ENCODE measurements around the gene TEKT2. TPM values are rescaled to one million over a fixed set of nuclear protein-coding genes. Genes with fewer than 3 reads are reported as not detected.

Gene TEKT2
- total RNA-seq, 4 donors from 2014 or later = 0.90 TPM; not detected in 3

DNA sequence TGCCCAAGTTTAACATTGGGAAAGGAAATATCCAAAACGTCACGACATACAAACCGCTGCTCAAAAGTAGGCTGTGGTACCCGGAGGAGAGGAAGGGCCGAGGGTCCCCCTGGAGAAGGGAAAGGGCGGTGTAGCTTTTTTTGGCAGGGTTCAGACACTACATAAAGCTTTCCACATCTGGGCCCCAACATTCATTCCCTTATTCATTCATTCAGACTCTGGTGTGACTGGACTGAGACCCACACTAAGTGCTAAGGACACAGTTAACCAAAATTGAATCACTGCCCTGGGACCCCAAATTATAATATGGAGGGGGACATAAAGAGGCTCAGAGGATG is 51.4 kb downstream of the TEKT2 start:
- WGBS, 2 donors = 17 to 25% methylated on average over 6 of the region's 6 CpGs
- TF ChIP-seq POLR2A (IDR thresholded peaks at IDR 0.05) (no peak), EP300 (IDR thresholded peaks at IDR 0.05) (no peak)
- TF ChIP-seq, protein P1, sequence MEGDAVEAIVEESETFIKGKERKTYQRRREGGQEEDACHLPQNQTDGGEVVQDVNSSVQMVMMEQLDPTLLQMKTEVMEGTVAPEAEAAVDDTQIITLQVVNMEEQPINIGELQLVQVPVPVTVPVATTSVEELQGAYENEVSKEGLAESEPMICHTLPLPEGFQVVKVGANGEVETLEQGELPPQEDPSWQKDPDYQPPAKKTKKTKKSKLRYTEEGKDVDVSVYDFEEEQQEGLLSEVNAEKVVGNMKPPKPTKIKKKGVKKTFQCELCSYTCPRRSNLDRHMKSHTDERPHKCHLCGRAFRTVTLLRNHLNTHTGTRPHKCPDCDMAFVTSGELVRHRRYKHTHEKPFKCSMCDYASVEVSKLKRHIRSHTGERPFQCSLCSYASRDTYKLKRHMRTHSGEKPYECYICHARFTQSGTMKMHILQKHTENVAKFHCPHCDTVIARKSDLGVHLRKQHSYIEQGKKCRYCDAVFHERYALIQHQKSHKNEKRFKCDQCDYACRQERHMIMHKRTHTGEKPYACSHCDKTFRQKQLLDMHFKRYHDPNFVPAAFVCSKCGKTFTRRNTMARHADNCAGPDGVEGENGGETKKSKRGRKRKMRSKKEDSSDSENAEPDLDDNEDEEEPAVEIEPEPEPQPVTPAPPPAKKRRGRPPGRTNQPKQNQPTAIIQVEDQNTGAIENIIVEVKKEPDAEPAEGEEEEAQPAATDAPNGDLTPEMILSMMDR (IDR thresholded peaks at IDR 0.05) = no peak

DNA sequence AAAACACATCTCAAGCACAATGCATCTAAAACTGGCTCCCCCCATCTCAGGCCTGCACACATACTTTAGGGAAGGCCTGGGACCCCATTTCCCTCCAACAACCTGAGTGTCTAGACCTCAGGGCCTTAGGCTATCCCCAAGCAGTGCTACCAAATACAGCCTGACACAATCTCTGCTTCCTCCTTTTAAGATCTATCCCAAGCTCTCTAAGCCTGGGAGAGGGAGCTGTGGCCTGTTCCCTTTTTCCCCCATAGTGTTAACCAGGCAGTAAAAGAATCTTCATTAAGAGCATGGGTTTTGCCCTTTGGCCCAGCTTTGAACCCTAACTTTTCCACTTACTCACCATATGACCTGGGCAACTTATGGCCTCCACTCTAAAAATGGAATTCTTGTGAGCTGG is 51.9 kb downstream of the TEKT2 start:
- peaks cover 0 to 54% (median 21%) of the 10 kb centered on the region in 4 donors for H3K4me1 ChIP-seq
- no peak for DNase-seq (ENCODE audit: low spot score in 2 of 2)
- H3K36me3 ChIP-seq = peaks cover 0 to 43% (median 7%) of the 10 kb centered on the region in 3 donors
- no peaks in the 10 kb centered on the region for H3K9me3 ChIP-seq
- H3K27ac ChIP-seq = peak overlapping the region; percentile 2 to 88 (median 54)
- no peak overlapping the region for H3K4me3 ChIP-seq
- no peaks in the 10 kb centered on the region for H3K27me3 ChIP-seq
- TF ChIP-seq, protein P1 (IDR thresholded peaks at IDR 0.05) = no peak
- TF ChIP-seq POLR2A (IDR thresholded peaks at IDR 0.05) = no peak
- no peak for TF ChIP-seq EP300 (IDR thresholded peaks at IDR 0.05)

More for the DNA sequence above, 51.4 kb downstream of the TEKT2 start:
- H3K9me3 ChIP-seq = no peaks in the 10 kb centered on the region
- peaks cover 0 to 41% (median 7%) of the 10 kb centered on the region in 3 donors for H3K36me3 ChIP-seq
- H3K4me3 ChIP-seq = no peak overlapping the region
- H3K4me1 ChIP-seq = peaks cover 0 to 49% (median 20%) of the 10 kb centered on the region in 4 donors
- H3K27ac ChIP-seq = peak overlapping the region; percentile 2 to 88 (median 54)
- no peaks in the 10 kb centered on the region for H3K27me3 ChIP-seq
- DNase-seq (ENCODE audit: low spot score in 2 of 2) = no peak

DNA sequence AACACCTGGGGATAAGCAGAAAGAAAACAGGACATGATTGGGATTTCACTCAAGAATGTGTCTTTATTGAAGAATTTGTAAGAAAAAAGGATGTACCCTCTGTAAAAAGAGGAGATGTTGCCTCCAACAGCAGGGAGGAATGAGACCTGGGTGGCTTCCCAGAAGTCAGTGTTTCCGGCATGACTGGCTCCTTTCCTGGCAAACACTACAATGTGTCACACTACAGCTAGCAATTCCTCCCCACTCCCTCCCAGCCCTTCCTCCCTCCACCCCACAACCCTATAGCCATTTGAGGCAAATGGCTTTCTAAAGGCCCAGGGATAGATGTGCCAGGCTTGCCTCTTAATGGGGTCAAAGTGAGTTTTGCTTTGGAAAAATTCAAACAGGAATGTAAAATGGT is 52.6 kb downstream of the TEKT2 start:
- DNase-seq (ENCODE audit: low spot score in 2 of 2) = no peak
- H3K4me1 ChIP-seq = peaks cover 0 to 59% (median 21%) of the 10 kb centered on the region in 4 donors

DNA sequence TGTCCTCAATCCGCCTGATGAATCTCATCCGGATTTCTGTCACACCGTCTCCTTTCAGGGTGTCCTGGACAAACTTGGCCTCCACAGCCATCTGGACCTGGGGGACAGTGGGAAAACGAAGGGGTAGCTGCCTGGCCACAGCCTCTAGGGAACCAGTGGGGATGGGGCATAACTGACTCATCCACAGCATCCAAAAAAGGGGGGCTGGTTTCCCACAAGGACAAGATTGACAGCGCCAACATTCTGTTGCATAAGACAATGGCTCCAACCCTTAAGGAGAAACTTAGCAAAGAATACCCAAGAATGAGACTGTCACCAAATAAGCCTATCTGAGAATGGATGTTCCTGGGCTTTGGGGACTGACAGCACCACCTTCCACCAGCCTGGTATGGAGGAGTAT is 53.3 kb downstream of the TEKT2 start:
- no peaks in the 10 kb centered on the region for H3K9me3 ChIP-seq
- no peak overlapping the region for H3K27ac ChIP-seq
- H3K36me3 ChIP-seq = peaks cover 0 to 43% (median 7%) of the 10 kb centered on the region in 3 donors
- TF ChIP-seq, protein P1 (IDR thresholded peaks at IDR 0.05) = no peak
- TF ChIP-seq POLR2A (IDR thresholded peaks at IDR 0.05) (no peak), EP300 (IDR thresholded peaks at IDR 0.05) (no peak)
- WGBS, 2 donors = 73 to 80% methylated on average over 5 of the region's 5 CpGs
- H3K4me3 ChIP-seq = no peak overlapping the region
- no peaks in the 10 kb centered on the region for H3K27me3 ChIP-seq
- H3K4me1 ChIP-seq = peaks cover 0 to 64% (median 23%) of the 10 kb centered on the region in 4 donors
- DNase-seq (ENCODE audit: low spot score in 2 of 2) = no peak

More for the DNA sequence above, 52.6 kb downstream of the TEKT2 start:
- TF ChIP-seq EP300 (IDR thresholded peaks at IDR 0.05) = no peak
- H3K9me3 ChIP-seq = no peaks in the 10 kb centered on the region
- peaks cover 0 to 43% (median 7%) of the 10 kb centered on the region in 3 donors for H3K36me3 ChIP-seq
- H3K27ac ChIP-seq = peak overlapping the region in 2 of 4 donors; percentile 81 to 88
- WGBS, 2 donors = 28 to 58% methylated on average over 1 of the region's 1 CpG
- no peaks in the 10 kb centered on the region for H3K27me3 ChIP-seq
- no peak overlapping the region for H3K4me3 ChIP-seq

DNA sequence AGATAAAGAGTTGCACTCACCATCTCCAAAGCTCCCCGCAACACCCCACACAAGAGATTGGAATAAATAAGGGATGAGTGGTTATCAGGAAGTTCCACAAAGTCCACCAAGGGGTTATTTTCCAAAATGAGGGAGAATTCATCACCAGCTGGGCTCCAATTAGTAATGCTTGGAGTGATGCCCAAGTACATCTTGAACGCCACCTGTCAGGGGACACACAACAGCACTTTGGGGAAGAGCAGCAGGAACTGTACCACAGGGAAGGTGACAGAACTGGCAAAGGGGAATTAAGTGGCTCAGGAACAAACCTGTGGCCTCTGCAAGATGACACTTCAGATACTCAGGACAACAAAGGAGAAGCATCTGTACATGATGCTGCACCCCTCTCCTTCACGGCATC is 53.9 kb downstream of the TEKT2 start:
- peaks cover 0 to 68% (median 26%) of the 10 kb centered on the region in 4 donors for H3K4me1 ChIP-seq
- TF ChIP-seq POLR2A (IDR thresholded peaks at IDR 0.05) (no peak), EP300 (IDR thresholded peaks at IDR 0.05) (no peak)
- TF ChIP-seq, protein P1 (IDR thresholded peaks at IDR 0.05) = no peak
- no peak overlapping the region for H3K4me3 ChIP-seq
- DNase-seq (ENCODE audit: low spot score in 2 of 2) = no peak
- no peak overlapping the region for H3K27ac ChIP-seq
- no peaks in the 10 kb centered on the region for H3K9me3 ChIP-seq
- H3K27me3 ChIP-seq = no peaks in the 10 kb centered on the region
- H3K36me3 ChIP-seq = peaks cover 0 to 43% (median 7%) of the 10 kb centered on the region in 3 donors
- 78 to 85% methylated on average over 3 of the region's 3 CpGs for WGBS, 2 donors

Other genes starting within 250 kb of the TEKT2 start
- gene AGO1, start 200.9 kb upstream of the TEKT2 start, total RNA-seq = 10 to 100 TPM in 3 of 4 donors, 1 to 10 TPM in 1; 9.2 to 24.0 (median 20.1) TPM
- gene AGO3, start 153.0 kb upstream of the TEKT2 start, total RNA-seq = 10 to 100 TPM; 16.2 to 31.8 (median 27.7) TPM
- gene ADPRS, start 4.8 kb downstream of the TEKT2 start, total RNA-seq = 10 to 100 TPM; 41.0 to 64.3 (median 48.0) TPM
- gene COL8A2, start 41.1 kb downstream of the TEKT2 start, total RNA-seq = 10 to 100 TPM; 26.7 to 57.9 (median 50.2) TPM
- 10 to 100 TPM; 48.0 to 90.4 (median 69.1) TPM for gene TRAPPC3, start 65.4 kb downstream of the TEKT2 start, total RNA-seq
- 100 to 1,000 TPM in 3 of 4 donors, 10 to 100 TPM in 1; 85.0 to 184 (median 121) TPM for gene MAP7D1, start 72.1 kb downstream of the TEKT2 start, total RNA-seq
- 100 to 1,000 TPM in 2 of 4 donors, 10 to 100 TPM in 2; 89.2 to 114 (median 97.0) TPM for gene THRAP3, start 140.3 kb downstream of the TEKT2 start, total RNA-seq
- 1 to 10 TPM; 1.5 to 4.1 (median 2.4) TPM for gene SH3D21, start 222.3 kb downstream of the TEKT2 start, total RNA-seq
- gene EVA1B, start 239.6 kb downstream of the TEKT2 start, total RNA-seq = 100 to 1,000 TPM in 1 of 4 donors, 10 to 100 TPM in 3; 61.4 to 128 (median 86.3) TPM